Measurements from ENCODE around the gene RASSF1. TPM values are rescaled to one million over a fixed set of nuclear protein-coding genes. Genes with fewer than 3 reads are reported as not detected.

Gene RASSF1
- total and polyA plus RNA-seq, 10 of the 15 experiments (the other 5 are each of a cell fraction or from before 2014, with no cell fraction given), result 4.4 to 59.6 (median 37.2) TPM

DNA sequence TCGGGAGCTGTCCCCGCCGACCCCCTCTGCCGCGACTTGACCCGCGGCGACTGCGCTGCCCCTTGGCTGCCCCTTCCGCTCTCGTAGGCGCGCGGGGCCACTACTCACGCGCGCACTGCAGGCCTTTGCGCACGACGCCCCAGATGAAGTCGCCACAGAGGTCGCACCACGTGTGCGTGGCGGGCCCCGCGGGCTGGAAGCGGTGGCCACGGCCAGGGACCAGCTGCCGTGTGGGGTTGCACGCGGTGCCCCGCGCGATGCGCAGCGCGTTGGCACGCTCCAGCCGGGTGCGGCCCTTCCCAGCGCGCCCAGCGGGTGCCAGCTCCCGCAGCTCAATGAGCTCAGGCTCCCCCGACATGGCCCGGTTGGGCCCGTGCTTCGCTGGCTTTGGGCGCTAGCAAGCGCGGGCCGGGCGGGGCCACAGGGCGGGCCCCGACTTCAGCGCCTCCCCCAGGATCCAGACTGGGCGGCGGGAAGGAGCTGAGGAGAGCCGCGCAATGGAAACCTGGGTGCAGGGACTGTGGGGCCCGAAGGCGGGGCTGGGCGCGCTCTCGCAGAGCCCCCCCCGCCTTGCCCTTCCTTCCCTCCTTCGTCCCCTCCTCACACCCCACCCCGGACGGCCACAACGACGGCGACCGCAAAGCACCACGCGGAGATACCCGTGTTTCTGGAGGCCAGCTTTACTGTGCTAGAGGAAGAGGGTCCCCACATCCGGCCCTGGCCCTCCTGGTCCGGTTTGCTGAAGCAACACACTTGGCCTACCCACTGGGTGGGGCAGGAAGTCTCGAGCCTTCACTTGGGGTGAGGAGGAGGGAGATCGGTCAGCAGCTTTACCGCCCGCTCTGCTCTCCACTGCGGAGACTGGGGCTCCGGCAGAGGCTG, at the start of gene RASSF1 (continued):
- TF ChIP-seq CREM (IDR thresholded peaks at IDR 0.05; ENCODE audit: low read depth) (0 out of 2 replicates have a peak, but pooled peaks have one; percentile 6), BACH1 (IDR thresholded peaks at IDR 0.05; ENCODE audit: borderline replicate concordance) (0 out of 2 replicates have a peak, but pooled peaks have one; percentile 54), NR2C1 (IDR thresholded peaks at IDR 0.05) (no peak), GATAD2B (conservative IDR thresholded peaks at IDR 0.05; ENCODE audit: low read depth) (peak; percentile 88; the same call in 1 of the 2 replicates), TCF12 (IDR thresholded peaks at IDR 0.05; ENCODE audit: low read depth, low read length) (0 out of 2 replicates have a peak, but pooled peaks have one; percentile 2), TCF3 (IDR thresholded peaks at IDR 0.05; ENCODE audit: borderline replicate concordance, insufficient read depth, low read depth, low read length) (peak; percentile 35; the same call in 1 of the 2 replicates), ZSCAN29 (IDR thresholded peaks at IDR 0.05) (no peak), IKZF1 (conservative IDR thresholded peaks at IDR 0.05) (peak; percentile 68), MYC (IDR thresholded peaks at IDR 0.05; ENCODE audit: insufficient read depth, insufficient read length, insufficient replicate concordance, low read length, severe bottlenecking) (peak; percentile 91), SRF (IDR thresholded peaks at IDR 0.05; ENCODE audit: low read depth in 2 of 2, low read length in 2 of 2) (peak in 1 of 2 experiments; percentile 86; a peak in 2 of 4 replicates), KLF5 (IDR thresholded peaks at IDR 0.05; ENCODE audit: partially characterized antibody) (peak; percentile 28), NR2F1 (conservative IDR thresholded peaks at IDR 0.05) (peak; percentile 67; the same call in 1 of the 2 replicates), ZBED1 (IDR thresholded peaks at IDR 0.05; ENCODE audit: borderline replicate concordance) (0 out of 2 replicates have a peak, but pooled peaks have one; percentile 17), NKRF (conservative IDR thresholded peaks at IDR 0.05) (peak; percentile 70; the same call in 1 of the 2 replicates), PAX5 (IDR thresholded peaks at IDR 0.05; ENCODE audit: borderline replicate concordance, low read depth, low read length) (peak; percentile 25; the same call in 1 of the 2 replicates)
- TF ChIP-seq, protein P1, sequence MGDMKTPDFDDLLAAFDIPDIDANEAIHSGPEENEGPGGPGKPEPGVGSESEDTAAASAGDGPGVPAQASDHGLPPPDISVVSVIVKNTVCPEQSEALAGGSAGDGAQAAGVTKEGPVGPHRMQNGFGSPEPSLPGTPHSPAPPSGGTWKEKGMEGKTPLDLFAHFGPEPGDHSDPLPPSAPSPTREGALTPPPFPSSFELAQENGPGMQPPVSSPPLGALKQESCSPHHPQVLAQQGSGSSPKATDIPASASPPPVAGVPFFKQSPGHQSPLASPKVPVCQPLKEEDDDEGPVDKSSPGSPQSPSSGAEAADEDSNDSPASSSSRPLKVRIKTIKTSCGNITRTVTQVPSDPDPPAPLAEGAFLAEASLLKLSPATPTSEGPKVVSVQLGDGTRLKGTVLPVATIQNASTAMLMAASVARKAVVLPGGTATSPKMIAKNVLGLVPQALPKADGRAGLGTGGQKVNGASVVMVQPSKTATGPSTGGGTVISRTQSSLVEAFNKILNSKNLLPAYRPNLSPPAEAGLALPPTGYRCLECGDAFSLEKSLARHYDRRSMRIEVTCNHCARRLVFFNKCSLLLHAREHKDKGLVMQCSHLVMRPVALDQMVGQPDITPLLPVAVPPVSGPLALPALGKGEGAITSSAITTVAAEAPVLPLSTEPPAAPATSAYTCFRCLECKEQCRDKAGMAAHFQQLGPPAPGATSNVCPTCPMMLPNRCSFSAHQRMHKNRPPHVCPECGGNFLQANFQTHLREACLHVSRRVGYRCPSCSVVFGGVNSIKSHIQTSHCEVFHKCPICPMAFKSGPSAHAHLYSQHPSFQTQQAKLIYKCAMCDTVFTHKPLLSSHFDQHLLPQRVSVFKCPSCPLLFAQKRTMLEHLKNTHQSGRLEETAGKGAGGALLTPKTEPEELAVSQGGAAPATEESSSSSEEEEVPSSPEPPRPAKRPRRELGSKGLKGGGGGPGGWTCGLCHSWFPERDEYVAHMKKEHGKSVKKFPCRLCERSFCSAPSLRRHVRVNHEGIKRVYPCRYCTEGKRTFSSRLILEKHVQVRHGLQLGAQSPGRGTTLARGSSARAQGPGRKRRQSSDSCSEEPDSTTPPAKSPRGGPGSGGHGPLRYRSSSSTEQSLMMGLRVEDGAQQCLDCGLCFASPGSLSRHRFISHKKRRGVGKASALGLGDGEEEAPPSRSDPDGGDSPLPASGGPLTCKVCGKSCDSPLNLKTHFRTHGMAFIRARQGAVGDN (IDR thresholded peaks at IDR 0.05), result peak; percentile 91
- TF ChIP-seq, protein P2, sequence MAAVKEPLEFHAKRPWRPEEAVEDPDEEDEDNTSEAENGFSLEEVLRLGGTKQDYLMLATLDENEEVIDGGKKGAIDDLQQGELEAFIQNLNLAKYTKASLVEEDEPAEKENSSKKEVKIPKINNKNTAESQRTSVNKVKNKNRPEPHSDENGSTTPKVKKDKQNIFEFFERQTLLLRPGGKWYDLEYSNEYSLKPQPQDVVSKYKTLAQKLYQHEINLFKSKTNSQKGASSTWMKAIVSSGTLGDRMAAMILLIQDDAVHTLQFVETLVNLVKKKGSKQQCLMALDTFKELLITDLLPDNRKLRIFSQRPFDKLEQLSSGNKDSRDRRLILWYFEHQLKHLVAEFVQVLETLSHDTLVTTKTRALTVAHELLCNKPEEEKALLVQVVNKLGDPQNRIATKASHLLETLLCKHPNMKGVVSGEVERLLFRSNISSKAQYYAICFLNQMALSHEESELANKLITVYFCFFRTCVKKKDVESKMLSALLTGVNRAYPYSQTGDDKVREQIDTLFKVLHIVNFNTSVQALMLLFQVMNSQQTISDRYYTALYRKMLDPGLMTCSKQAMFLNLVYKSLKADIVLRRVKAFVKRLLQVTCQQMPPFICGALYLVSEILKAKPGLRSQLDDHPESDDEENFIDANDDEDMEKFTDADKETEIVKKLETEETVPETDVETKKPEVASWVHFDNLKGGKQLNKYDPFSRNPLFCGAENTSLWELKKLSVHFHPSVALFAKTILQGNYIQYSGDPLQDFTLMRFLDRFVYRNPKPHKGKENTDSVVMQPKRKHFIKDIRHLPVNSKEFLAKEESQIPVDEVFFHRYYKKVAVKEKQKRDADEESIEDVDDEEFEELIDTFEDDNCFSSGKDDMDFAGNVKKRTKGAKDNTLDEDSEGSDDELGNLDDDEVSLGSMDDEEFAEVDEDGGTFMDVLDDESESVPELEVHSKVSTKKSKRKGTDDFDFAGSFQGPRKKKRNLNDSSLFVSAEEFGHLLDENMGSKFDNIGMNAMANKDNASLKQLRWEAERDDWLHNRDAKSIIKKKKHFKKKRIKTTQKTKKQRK (IDR thresholded peaks at IDR 0.05; ENCODE audit: low read depth, low read length), result no peak

Data from GM12878 (cell line).